Measurements from ENCODE around the gene BCAS1.

BCAS1 gene
- long read RNA-seq, donor 1: 0 reads
- long read RNA-seq, donor 2: 0 reads
- long read RNA-seq, donor 3: 0 reads
- long read RNA-seq, donor 4: 0 reads
- long read RNA-seq, donor 5: 0 reads
- long read RNA-seq, donor 6: 0 reads
- long read RNA-seq, donor 7: 0 reads
- long read RNA-seq, donor 8: 0 reads

- no peak for DNase-seq
Measured at GRCh38 chr20:54070187-54070987, at the start of gene BCAS1. BCAS1 (minus strand) TSS chr20:54070594; CDS start chr20:54058718, 11,876 bp downstream.

- DNase-seq: no peak
Measured at GRCh38 chr20:54119744-54120143, 49.4 kb upstream of the BCAS1 start.

- DNase-seq: no peak
Measured at GRCh38 chr20:54118220-54119001, 48.0 kb upstream of the BCAS1 start.

- no peak for DNase-seq
Measured at GRCh38 chr20:54116550-54117235, 46.3 kb upstream of the BCAS1 start.

GRCh38 chr20:54115172-54115854 lies 44.9 kb upstream of the BCAS1 start:
- DNase-seq: no peak

- no peak for DNase-seq
Measured at GRCh38 chr20:54114109-54114508, 43.7 kb upstream of the BCAS1 start.

GRCh38 chr20:54113566-54113965 lies 43.2 kb upstream of the BCAS1 start:
- no peak for DNase-seq

- DNase-seq: no peak
Measured at GRCh38 chr20:54112221-54112884, 42.0 kb upstream of the BCAS1 start.

- no peak for DNase-seq
Measured at GRCh38 chr20:54111460-54111859, 41.1 kb upstream of the BCAS1 start.

- DNase-seq: no peak
Measured at GRCh38 chr20:54110457-54110856, 40.1 kb upstream of the BCAS1 start.

GRCh38 chr20:54110041-54110440 lies 39.6 kb upstream of the BCAS1 start:
- no peak for DNase-seq

GRCh38 chr20:54108817-54109216 lies 38.4 kb upstream of the BCAS1 start:
- no peak for DNase-seq

- DNase-seq: no peak
Measured at GRCh38 chr20:54108326-54108642, 37.9 kb upstream of the BCAS1 start.

GRCh38 chr20:54107600-54108325 lies 37.4 kb upstream of the BCAS1 start:
- no peak for DNase-seq

- no peak for DNase-seq
Measured at GRCh38 chr20:54107181-54107580, 36.8 kb upstream of the BCAS1 start.

- no peak for DNase-seq
Measured at GRCh38 chr20:54106162-54106561, 35.8 kb upstream of the BCAS1 start.

- DNase-seq: no peak
Measured at GRCh38 chr20:54105653-54106052, 35.3 kb upstream of the BCAS1 start.

GRCh38 chr20:54104781-54105180 lies 34.4 kb upstream of the BCAS1 start:
- no peak for DNase-seq

- DNase-seq: no peak
Measured at GRCh38 chr20:54103762-54104600, 33.6 kb upstream of the BCAS1 start.

All from right kidney (tissue), 9 donors.